Right lobe of liver (tissue), 4 donors: ENCODE measurements around the gene BTBD6.

Source experiments
- POLR2A ChIP-seq: fragments of 450-650 bp; IDR thresholded peaks from one replicate; pipeline ENCODE4 v1.6.1; 2017; ENCODE audit warnings: antibody characterized with exemption, mild to moderate bottlenecking
- TF ChIP-seq, protein P1 (sequence below), 4 donors: fragments of 200-600 bp in 3 of 4; fragments of 450-650 bp in 1 of 4; IDR thresholded peaks; one replicate each; pipeline versions ENCODE4 v1.5.1 to v1.8.0; 2016 to 2022; ENCODE audit warnings: antibody characterized with exemption in 4 of 4, mild to moderate bottlenecking in 2 of 4
- donor health status: DM: no; HTN: no; CAD: no.
- donor health status: DM: no; HTN: no; CAD: no.
- donor health status: DM: no; HTN: yes; CAD: no.

DNA sequence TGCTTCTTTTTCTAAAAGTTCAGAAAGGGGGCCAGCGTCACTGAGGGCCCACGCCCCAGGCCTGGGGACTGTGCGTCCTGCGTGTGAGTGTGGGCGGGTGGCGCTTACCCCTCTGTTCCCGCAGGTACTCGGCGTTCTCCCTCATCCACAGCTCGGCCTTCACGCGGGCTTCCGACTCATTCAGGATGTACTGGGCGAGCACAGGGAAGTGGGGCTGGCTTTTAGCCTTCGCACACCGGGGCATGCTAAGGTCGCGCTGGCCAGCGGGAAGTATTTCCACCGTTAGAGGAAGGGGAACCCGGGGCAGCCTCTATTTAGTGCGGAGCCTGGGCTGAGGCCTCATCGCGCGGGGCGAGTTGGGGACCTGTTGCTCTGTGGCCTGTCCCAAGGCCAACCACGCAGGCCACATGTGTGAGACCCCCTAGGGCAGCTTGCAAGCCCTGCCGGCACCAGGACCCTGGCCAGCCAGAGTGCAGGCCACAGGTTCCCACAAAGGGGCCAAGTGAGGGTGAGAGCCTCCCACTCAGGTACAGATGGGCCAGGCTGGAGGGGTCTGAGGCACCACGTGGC is 29.2 kb upstream of the BTBD6 start:
- TF ChIP-seq, protein P1, sequence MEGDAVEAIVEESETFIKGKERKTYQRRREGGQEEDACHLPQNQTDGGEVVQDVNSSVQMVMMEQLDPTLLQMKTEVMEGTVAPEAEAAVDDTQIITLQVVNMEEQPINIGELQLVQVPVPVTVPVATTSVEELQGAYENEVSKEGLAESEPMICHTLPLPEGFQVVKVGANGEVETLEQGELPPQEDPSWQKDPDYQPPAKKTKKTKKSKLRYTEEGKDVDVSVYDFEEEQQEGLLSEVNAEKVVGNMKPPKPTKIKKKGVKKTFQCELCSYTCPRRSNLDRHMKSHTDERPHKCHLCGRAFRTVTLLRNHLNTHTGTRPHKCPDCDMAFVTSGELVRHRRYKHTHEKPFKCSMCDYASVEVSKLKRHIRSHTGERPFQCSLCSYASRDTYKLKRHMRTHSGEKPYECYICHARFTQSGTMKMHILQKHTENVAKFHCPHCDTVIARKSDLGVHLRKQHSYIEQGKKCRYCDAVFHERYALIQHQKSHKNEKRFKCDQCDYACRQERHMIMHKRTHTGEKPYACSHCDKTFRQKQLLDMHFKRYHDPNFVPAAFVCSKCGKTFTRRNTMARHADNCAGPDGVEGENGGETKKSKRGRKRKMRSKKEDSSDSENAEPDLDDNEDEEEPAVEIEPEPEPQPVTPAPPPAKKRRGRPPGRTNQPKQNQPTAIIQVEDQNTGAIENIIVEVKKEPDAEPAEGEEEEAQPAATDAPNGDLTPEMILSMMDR (IDR thresholded peaks at IDR 0.05) = no peak
- no peak for TF ChIP-seq POLR2A
